Smooth muscle cell (in vitro differentiated cells): ENCODE data around the gene EEF1G. TPM values are rescaled to one million over a fixed set of nuclear protein-coding genes. Genes with fewer than 3 reads are reported as not detected.
A peak's percentile ranks its signal among the peaks of the same experiment; 100 is the strongest.

Source experiments
- DNase-seq: peaks from one replicate; lab custom pipeline; 2025; ENCODE audit not compliant: unreplicated experiment; lab: John Stamatoyannopoulos, UW
- H2AFZ ChIP-seq: fragments of 200-600 bp; sonication (generic); 2 replicates; pipeline ENCODE4 v1.6.0; 2016; ENCODE audit warnings: antibody characterized with exemption, low read depth, mild to moderate bottlenecking
- H3F3A ChIP-seq: fragments of 200-600 bp; sonication (generic); 2 replicates; pipeline ENCODE4 v1.6.0; 2017; ENCODE audit warnings: antibody characterized with exemption, low read depth
- H3K27ac ChIP-seq: fragments of 200-600 bp; sonication (generic); 2 replicates; pipeline ENCODE4 v1.5.1; 2016; ENCODE audit warnings: low read depth, mild to moderate bottlenecking
- H3K27me3 ChIP-seq: fragments of 200-600 bp; sonication (generic); 2 replicates; pipeline ENCODE4 v1.6.1; 2016; ENCODE audit warnings: low read depth, mild to moderate bottlenecking
- H3K36me3 ChIP-seq: fragments of 200-600 bp; sonication (generic); 2 replicates; pipeline ENCODE4 v1.5.1; 2016; ENCODE audit warnings: low read depth
- H3K4me1 ChIP-seq: fragments of 200-600 bp; sonication (generic); 2 replicates; pipeline ENCODE4 v1.5.1; 2016; ENCODE audit warnings: low read depth
- H3K4me2 ChIP-seq: fragments of 200-600 bp; sonication (generic); 2 replicates; pipeline ENCODE4 v1.6.0; 2016; ENCODE audit warnings: mild to moderate bottlenecking
- H3K4me3 ChIP-seq: fragments of 200-600 bp; sonication (generic); 2 replicates; pipeline ENCODE4 v1.5.1; 2016; ENCODE audit warnings: mild to moderate bottlenecking
- H3K79me2 ChIP-seq: fragments of 200-600 bp; sonication (generic); 2 replicates; pipeline ENCODE4 v1.6.0; 2016; ENCODE audit warnings: low read depth, mild to moderate bottlenecking
- H3K9ac ChIP-seq: fragments of 200-600 bp; sonication (generic); 2 replicates; pipeline ENCODE4 v1.6.0; 2016; ENCODE audit warnings: low read depth
- H3K9me3 ChIP-seq: fragments of 200-600 bp; sonication (generic); replicated peaks from 2 replicates; pipeline ENCODE4 v1.5.1; 2016; ENCODE audit warnings: low read depth
- H4K20me1 ChIP-seq: fragments of 200-600 bp; sonication (generic); 2 replicates; pipeline ENCODE4 v1.6.0; 2016; ENCODE audit warnings: low read depth
- CTCF ChIP-seq: fragments of 200-600 bp; sonication (generic); IDR thresholded peaks from 2 replicates; pipeline ENCODE4 v1.5.1; 2017; ENCODE audit warnings: borderline replicate concordance, mild to moderate bottlenecking, antibody characterized with exemption; ENCODE audit not compliant: insufficient read depth, poor library complexity, severe bottlenecking
- WGBS: methylation state at CpG from one replicate; pipeline ENCODE4 v1.1.7; 2016; ENCODE audit warnings: low lambda C conversion rate; 5-methylcytosine and 5-hydroxymethylcytosine counted together
- polyA plus RNA-seq: library from polyadenylated mRNA; unstranded; fragments of >200 nt; fragmentation: Nextera tagmentation; extraction: Ambion mirVana; gene quantifications from 2 replicates; pipeline ENCODE4 v1.2.1, GENCODE V29; 2016
- total RNA-seq: library from RNA; depleted of rRNA; stranded (reverse); fragments of >200 nt; gene quantifications from 2 replicates; pipeline ENCODE4 v1.2.3, GENCODE V29; 2014

The EEF1G gene
- total and polyA plus RNA-seq, 2 experiments from 2014 or later, result 433 to 773 TPM

GRCh38 chr11:62577046-62577714 lies 3.5 kb upstream of the EEF1G start:
- no peak for DNase-seq
- H3K27me3 ChIP-seq, result no peaks in the 10 kb centered on the region
- H3K9me3 ChIP-seq, result no peaks in the 10 kb centered on the region
- no peak overlapping the region for H2AFZ ChIP-seq
- H3K27ac ChIP-seq, result peak overlapping the region; percentile 34
- WGBS, result 92% methylated on average over 12 of the region's 12 CpGs
- no peak for TF ChIP-seq CTCF
- H3K9ac ChIP-seq, result no peak overlapping the region
- H3K4me3 ChIP-seq, result no peak overlapping the region
- H3K4me2 ChIP-seq, result no peak overlapping the region
- H3F3A ChIP-seq, result peaks cover 5% of the 10 kb centered on the region
- peaks cover 3% of the 10 kb centered on the region for H3K36me3 ChIP-seq
- H4K20me1 ChIP-seq, result peaks cover 12% of the 10 kb centered on the region
- H3K4me1 ChIP-seq, result peaks cover 6% of the 10 kb centered on the region
- peaks cover 37% of the 10 kb centered on the region for H3K79me2 ChIP-seq

GRCh38 chr11:62575837-62576236 lies 2.1 kb upstream of the EEF1G start:
- 94% methylated on average over 14 of the region's 14 CpGs for WGBS
- peaks cover 5% of the 10 kb centered on the region for H3F3A ChIP-seq
- no peaks in the 10 kb centered on the region for H3K27me3 ChIP-seq
- TF ChIP-seq CTCF, result no peak
- H3K4me3 ChIP-seq, result peak overlapping the region; percentile 97
- no peak for DNase-seq
- H4K20me1 ChIP-seq, result peaks cover 26% of the 10 kb centered on the region
- H3K36me3 ChIP-seq, result peaks cover 3% of the 10 kb centered on the region
- peak overlapping the region; percentile 91 for H3K4me2 ChIP-seq
- H2AFZ ChIP-seq, result no peak overlapping the region
- peak overlapping the region; percentile 97 for H3K9ac ChIP-seq
- H3K27ac ChIP-seq, result peak overlapping the region; percentile 94
- peaks cover 11% of the 10 kb centered on the region for H3K4me1 ChIP-seq
- H3K9me3 ChIP-seq, result no peaks in the 10 kb centered on the region
- peaks cover 51% of the 10 kb centered on the region for H3K79me2 ChIP-seq

GRCh38 chr11:62575156-62575555 lies 1.5 kb upstream of the EEF1G start:
- Histone ChIP-seq H2AFZ (no peak overlapping the region), H3K27me3 (no peaks in the 10 kb centered on the region), H4K20me1 (peaks cover 31% of the 10 kb centered on the region), H3K79me2 (peaks cover 58% of the 10 kb centered on the region), H3K9ac (peak overlapping the region; percentile 97), H3K4me1 (peaks cover 11% of the 10 kb centered on the region), H3K4me3 (peak overlapping the region; percentile 97), H3K4me2 (peak overlapping the region; percentile 91), H3K36me3 (peaks cover 3% of the 10 kb centered on the region), H3K27ac (peak overlapping the region; percentile 94), H3F3A (peaks cover 5% of the 10 kb centered on the region), H3K9me3 (no peaks in the 10 kb centered on the region)
- WGBS, result 74% methylated on average over 17 of the region's 17 CpGs
- no peak for TF ChIP-seq CTCF
- no peak for DNase-seq
